C4-2B (cell line): ENCODE data around the gene FMNL2.

Source experiments
- CTCF ChIP-seq: fragments of 450-650 bp; conservative IDR thresholded peaks from 2 replicates; pipeline ENCODE4 v1.5.1; 2017; ENCODE audit warnings: mild to moderate bottlenecking
- ZFX ChIP-seq: fragments of 450-650 bp; IDR thresholded peaks from 2 replicates; pipeline ENCODE4 v1.6.1; 2017

- no peak for TF ChIP-seq CTCF
- no peak for TF ChIP-seq ZFX
Observed at GRCh38 chr2:152415796-152416195, 80.8 kb downstream of the FMNL2 start.
